ENCODE measurements around the gene TDRD12.

DNA sequence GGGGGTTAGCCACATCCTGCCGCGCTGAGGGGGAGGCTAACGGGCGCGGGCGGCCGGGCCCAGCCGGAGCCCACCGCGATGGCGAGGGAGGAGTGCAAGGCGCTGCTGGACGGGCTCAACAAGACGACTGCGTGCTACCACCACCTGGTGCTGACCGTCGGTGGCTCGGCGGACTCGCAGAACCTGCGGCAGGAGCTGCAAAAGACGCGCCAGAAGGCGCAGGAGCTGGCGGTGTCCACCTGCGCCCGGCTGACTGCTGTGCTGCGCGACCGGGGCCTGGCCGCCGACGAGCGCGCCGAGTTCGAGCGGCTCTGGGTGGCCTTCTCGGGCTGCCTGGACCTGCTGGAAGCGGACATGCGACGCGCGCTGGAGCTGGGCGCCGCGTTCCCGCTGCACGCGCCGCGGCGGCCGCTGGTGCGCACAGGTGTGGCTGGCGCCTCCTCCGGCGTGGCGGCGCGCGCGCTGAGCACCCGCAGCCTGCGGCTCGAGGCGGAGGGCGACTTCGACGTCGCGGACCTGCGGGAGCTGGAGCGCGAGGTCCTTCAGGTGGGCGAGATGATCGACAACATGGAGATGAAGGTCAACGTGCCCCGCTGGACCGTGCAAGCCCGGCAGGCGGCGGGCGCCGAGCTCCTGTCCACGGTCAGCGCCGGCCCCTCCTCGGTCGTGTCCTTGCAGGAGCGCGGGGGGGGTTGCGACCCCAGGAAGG lies 43.2 kb upstream of the TDRD12 start:
- TF ChIP-seq, protein P1, sequence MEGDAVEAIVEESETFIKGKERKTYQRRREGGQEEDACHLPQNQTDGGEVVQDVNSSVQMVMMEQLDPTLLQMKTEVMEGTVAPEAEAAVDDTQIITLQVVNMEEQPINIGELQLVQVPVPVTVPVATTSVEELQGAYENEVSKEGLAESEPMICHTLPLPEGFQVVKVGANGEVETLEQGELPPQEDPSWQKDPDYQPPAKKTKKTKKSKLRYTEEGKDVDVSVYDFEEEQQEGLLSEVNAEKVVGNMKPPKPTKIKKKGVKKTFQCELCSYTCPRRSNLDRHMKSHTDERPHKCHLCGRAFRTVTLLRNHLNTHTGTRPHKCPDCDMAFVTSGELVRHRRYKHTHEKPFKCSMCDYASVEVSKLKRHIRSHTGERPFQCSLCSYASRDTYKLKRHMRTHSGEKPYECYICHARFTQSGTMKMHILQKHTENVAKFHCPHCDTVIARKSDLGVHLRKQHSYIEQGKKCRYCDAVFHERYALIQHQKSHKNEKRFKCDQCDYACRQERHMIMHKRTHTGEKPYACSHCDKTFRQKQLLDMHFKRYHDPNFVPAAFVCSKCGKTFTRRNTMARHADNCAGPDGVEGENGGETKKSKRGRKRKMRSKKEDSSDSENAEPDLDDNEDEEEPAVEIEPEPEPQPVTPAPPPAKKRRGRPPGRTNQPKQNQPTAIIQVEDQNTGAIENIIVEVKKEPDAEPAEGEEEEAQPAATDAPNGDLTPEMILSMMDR (IDR thresholded peaks at IDR 0.05), result no peak
- TF ChIP-seq POLR2A (IDR thresholded peaks at IDR 0.05) (no peak), POLR2AphosphoS5 (IDR thresholded peaks at IDR 0.05) (no peak)
